ENCODE data around the gene FGR. TPM values are rescaled to one million over a fixed set of nuclear protein-coding genes. Genes with fewer than 3 reads are reported as not detected.
A peak's percentile ranks its signal among the peaks of the same experiment; 100 is the strongest.

FGR gene
- total RNA-seq, 2 donors from 2014 or later = 8.6 to 10.7 TPM

- intact Hi-C loops (cut with DNase I) = loop anchor here in 1 of 2 donors (2.0 kb wide), 1 partner anchor 29 kb away; no protein-coding TSS in a partner anchor
- ATAC-seq (peak; percentile 21 to 32), DNase-seq (peak; percentile 70)
Measured at GRCh38 chr1:27598295-27598687, 36.7 kb downstream of the FGR start.

- ATAC-seq (no peak), DNase-seq (no peak)
- intact Hi-C loops (cut with DNase I) = loop anchor here in 1 of 2 donors (2.0 kb wide), 1 partner anchor 29 kb away; no protein-coding TSS in a partner anchor
Measured at GRCh38 chr1:27597516-27598294, 37.3 kb downstream of the FGR start.

DNA sequence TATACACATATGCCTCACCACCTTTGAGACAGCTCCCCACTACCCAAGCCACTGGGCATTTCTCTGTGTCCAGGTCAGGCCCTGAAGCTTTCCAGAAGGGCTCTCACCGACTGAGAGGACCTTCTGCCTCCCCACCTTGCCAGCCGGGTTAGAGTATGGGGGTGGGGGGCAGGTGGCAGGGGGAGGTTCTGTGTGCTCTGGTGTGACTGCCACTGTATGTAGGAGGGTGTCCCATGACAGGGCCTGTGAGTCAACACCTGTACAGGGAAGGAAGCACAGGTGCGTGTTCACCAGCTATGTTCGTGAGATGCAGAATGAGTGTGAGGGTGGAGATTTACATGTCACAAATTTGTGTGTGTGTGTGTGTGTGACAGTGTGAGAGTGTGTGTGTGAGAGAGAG is 38.0 kb downstream of the FGR start:
- ATAC-seq (no peak), DNase-seq (no peak)
- intact Hi-C loops (cut with DNase I) = no loop called here

GRCh38 chr1:27596261-27596660 is 38.7 kb downstream of the FGR start:
- DNase-seq = no peak
- intact Hi-C loops (cut with DNase I) = no loop called here
- ATAC-seq = no peak

DNA sequence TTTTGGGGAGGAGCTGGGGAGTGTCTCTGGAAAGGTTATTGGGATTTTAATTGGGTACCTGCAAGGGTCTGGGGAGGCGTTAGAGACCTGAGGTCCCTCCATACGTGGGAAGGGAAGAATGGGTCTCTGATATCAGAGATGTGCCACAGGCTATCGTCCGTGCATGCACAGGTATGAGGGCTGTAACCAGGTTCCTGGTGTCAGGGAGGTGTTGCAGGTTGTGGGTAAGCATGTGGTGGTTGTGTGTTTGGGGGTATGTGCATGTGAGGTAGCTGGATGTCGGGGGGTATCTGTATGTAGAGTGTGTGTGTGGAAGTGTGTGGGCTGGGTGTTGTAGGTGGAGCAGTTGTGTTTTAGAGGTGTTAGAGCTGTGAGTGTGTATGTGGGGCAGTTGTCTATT is 39.4 kb downstream of the FGR start:
- ATAC-seq (no peak), DNase-seq (no peak)
- intact Hi-C loops (cut with DNase I) = no loop called here

DNA sequence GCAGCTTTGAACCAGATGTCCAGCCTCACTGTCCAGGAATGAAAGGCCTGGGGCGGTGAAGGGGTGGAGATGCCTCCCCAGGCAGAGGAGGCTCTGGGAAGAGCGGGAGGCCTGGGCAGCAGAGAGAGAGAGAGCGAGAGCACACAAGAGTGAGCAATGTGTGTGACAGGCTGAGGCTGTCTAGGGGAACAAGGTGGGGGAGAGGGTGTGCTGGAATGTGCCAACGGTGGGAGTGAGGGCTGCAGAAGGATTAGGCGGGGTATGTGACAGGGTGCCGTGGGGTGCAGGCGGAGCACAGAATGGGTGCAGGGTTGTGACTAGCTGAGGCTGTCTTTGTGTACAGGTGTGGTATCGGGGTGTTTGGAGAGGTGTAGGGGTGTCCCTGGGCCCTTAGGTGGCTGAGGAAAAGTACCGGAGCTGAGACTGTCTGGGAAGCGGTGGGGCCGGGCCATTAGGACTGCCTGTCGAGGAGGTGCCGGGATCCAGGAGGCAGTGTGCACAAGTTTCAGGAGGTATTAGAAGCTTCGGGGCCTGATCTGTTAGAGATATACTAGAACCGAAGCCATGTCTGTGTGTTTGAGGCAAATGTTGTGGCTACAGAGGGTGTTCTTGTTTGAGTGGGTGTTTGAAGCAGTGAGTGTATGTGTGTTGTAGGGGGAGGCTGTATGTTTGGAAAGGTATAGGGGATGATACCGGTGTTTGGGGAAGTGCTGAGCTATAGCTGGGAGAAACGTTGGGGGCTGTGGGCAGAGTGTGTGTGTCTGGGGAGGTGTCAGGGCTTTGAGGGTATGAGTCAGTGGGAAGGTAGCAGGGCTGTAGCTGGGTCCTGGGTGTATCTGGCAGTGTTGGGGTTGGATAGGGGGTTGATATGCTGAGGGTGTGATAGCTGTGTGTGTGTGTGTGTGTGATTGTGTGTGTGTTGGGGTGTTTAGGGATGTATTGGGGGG is 40.1 kb downstream of the FGR start:
- intact Hi-C loops (cut with DNase I) = no loop called here
- DNase-seq = no peak
- ATAC-seq = peak in 1 of 2 donors; percentile 17

GRCh38 chr1:27593678-27594563 is 41.1 kb downstream of the FGR start:
- DNase-seq (peak; percentile 22), ATAC-seq (no peak)
- intact Hi-C loops (cut with DNase I) = no loop called here

- DNase-seq = peak; percentile 24
- no peak for ATAC-seq
- intact Hi-C loops (cut with DNase I) = no loop called here
Measured at GRCh38 chr1:27592931-27593677, 41.9 kb downstream of the FGR start.

DNA sequence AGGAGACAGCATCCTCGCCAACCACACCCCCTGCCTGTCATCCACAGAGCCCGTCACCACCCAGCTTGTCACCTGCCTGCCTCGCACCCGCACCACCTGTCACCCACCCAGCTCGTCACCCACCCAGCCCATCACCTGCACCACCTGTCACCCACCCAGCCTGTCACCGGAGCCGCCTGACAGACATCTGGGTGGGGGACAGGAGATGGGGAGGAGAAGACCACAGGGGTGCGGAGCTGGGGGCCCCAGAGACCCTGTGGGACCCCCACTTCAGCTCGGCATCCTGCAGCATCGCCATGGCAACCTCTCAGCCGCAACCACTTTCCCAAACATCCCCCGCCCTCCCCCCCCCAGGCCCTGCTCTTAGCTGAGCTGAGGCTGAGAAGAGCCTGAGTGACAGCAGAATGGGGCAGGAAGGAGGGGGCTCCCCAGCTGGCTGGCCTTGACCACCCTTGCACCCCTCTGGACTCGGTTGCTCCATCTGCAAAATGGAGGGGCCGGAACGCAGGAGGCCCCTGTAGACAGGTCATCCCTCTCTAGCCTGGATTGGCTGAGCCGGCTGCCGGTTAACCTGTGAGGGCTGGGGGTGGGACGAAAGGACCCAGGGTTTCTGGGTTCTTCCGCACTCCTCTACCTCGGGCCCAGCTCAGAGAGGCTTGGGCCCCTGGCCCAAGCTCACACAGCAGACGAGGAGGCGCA is 42.6 kb downstream of the FGR start:
- intact Hi-C loops (cut with DNase I) = no loop called here
- DNase-seq = peak; percentile 12
- no peak for ATAC-seq

DNA sequence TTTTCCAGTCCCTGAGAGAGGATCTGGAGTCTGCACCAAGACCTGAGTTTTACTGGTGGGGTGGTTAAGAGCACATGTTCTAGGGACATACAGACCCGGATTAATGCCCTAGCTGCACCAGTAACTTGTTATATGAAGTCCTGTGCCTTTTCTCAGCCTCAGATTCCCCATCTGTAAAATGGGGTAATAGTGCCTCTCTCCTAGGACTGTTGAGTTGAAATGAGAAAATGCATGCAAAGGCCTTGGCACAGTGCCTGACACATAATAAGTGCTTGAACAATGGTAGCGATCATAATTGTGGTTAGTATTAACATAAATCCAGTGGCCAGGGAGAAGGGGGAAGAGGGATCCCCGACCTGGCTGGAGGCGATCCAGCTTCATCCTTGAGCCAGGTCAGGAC is 43.4 kb downstream of the FGR start:
- no peak for ATAC-seq
- intact Hi-C loops (cut with DNase I) = no loop called here
- DNase-seq = peak; percentile 13

GRCh38 chr1:27590917-27591508 is 44.0 kb downstream of the FGR start:
- peak in 1 of 2 donors; percentile 3 for ATAC-seq
- DNase-seq = peak; percentile 28
- intact Hi-C loops (cut with DNase I) = no loop called here

GRCh38 chr1:27589841-27590426 is 45.1 kb downstream of the FGR start:
- ATAC-seq = peak; percentile 29 to 45
- intact Hi-C loops (cut with DNase I) = no loop called here
- peak; percentile 60 for DNase-seq

DNA sequence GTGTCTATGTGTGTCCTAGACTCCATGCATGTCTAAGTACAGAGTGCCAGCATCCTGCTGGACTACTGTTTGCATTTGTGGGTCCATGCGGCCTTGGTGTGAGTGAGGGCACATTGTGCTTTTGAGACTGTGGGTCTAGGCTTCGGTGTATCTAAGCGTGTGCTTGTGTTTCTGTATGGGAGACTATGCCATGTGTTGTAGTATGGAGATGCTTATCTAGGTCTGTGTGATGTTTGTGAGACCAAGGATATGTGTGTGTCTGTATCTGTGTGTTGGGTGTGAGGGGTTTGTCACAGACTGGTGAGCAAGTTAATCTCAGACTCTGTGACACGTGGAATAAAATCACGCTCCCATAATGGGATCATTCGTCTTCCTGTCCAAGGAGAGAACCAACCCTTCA is 45.5 kb downstream of the FGR start:
- intact Hi-C loops (cut with DNase I) = no loop called here
- DNase-seq = no peak
- ATAC-seq = no peak

GRCh38 chr1:27588256-27589232 is 46.4 kb downstream of the FGR start:
- DNase-seq = no peak
- ATAC-seq = peak; percentile 27 to 52
- intact Hi-C loops (cut with DNase I) = no loop called here

DNA sequence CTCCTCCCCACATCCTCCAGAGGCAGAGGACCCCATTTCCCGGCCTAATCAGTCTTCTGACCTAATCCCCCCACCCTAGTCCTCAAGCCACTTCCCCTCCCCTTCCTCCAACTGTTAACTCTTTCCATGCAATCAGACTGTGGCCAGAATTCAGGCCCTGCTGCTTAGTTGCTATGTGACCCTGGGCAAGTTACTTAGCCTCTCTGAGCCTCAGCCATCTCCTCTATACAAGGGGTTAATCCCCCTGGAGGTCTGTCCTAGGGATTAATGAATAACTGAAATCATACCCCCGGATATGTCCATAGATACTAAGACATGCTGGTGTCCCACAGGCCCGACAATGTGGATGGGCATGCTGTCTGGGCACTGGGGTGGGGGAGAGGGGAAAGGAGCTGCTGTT is 49.3 kb downstream of the FGR start:
- DNase-seq (no peak), ATAC-seq (no peak)
- intact Hi-C loops (cut with DNase I) = no loop called here

GRCh38 chr1:27584453-27584852 is 50.5 kb downstream of the FGR start:
- intact Hi-C loops (cut with DNase I) = no loop called here
- ATAC-seq = no peak
- DNase-seq = no peak

All from left cardiac atrium (tissue), 4 donors.